ENCODE measurements around the gene SLC2A10. TPM values are rescaled to one million over a fixed set of nuclear protein-coding genes. Genes with fewer than 3 reads are reported as not detected.

Gene SLC2A10
- total RNA-seq, 1 donor: 52.7 TPM

DNA sequence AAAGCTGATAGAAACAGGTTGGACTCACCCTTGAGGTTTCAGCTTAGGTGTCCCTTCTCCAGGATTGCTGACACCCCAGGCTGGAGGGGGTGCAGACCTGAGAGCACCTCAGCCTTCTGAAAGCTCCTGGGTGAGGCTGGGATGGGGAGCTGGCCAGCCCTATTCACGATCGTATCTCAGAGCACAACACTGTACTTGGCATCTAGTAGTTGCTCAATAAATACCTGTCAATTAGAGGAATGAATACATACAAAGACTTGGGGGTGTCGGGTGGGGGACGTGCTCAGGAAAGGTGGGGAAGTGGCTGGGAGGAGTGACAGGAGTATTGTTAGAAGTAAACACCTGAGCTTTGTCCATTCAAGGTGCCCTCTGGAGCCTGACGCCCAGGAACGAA lies 61.7 kb downstream of the SLC2A10 start:
- TF ChIP-seq, protein P1, sequence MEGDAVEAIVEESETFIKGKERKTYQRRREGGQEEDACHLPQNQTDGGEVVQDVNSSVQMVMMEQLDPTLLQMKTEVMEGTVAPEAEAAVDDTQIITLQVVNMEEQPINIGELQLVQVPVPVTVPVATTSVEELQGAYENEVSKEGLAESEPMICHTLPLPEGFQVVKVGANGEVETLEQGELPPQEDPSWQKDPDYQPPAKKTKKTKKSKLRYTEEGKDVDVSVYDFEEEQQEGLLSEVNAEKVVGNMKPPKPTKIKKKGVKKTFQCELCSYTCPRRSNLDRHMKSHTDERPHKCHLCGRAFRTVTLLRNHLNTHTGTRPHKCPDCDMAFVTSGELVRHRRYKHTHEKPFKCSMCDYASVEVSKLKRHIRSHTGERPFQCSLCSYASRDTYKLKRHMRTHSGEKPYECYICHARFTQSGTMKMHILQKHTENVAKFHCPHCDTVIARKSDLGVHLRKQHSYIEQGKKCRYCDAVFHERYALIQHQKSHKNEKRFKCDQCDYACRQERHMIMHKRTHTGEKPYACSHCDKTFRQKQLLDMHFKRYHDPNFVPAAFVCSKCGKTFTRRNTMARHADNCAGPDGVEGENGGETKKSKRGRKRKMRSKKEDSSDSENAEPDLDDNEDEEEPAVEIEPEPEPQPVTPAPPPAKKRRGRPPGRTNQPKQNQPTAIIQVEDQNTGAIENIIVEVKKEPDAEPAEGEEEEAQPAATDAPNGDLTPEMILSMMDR (IDR thresholded peaks at IDR 0.05; ENCODE audit: insufficient read depth, low read depth, low read length): no peak
- H3K4me3 ChIP-seq (ENCODE audit: low read depth, low read length): no peak overlapping the region
- no peak for DNase-seq (ENCODE audit: low read depth)

DNA sequence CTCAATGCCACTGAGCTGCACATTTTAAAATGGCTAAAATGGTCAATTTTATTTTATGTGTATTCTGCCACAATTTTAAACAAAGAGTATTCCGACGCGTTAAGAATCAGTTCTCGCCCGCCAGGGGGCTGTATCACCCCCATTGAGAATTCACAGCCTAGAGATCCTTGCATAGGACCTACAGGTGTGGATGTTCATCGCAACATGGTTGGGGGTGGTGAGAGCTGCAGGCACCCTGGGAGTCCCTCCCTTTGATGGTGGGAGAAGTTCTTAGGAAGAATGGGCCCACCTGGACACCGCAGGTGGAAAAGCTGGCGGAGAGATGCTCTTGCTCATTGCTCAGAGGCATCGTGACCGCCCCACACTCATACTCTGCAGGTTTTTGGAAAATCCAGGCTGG lies 63.5 kb downstream of the SLC2A10 start:
- DNase-seq (ENCODE audit: low read depth): no peak
- no peak overlapping the region for H3K4me3 ChIP-seq (ENCODE audit: low read depth, low read length)
- TF ChIP-seq, protein P1 (IDR thresholded peaks at IDR 0.05; ENCODE audit: insufficient read depth, low read depth, low read length): peak; percentile 32

DNA sequence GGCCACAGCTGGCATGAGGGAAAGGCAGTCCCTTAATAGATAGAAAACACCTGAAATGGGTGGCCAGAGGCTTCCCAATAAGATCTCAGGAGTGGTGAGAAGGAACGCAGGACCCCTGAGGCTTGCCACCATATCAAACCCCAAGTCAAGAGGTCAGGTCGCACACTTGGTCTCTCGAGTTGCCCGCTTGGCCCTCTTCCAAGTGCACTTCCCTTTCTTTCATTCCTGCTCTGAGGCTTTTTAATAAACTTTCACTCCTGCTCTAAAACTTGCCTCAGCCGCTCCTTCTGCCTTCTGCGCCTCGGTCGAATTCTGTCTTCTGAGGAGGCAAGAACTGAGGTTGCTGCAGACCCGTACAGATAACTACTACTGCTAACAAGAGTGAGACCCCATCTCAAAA lies 64.2 kb downstream of the SLC2A10 start:
- TF ChIP-seq, protein P1 (IDR thresholded peaks at IDR 0.05; ENCODE audit: insufficient read depth, low read depth, low read length): no peak
- no peak overlapping the region for H3K4me3 ChIP-seq (ENCODE audit: low read depth, low read length)
- DNase-seq (ENCODE audit: low read depth): no peak

DNA sequence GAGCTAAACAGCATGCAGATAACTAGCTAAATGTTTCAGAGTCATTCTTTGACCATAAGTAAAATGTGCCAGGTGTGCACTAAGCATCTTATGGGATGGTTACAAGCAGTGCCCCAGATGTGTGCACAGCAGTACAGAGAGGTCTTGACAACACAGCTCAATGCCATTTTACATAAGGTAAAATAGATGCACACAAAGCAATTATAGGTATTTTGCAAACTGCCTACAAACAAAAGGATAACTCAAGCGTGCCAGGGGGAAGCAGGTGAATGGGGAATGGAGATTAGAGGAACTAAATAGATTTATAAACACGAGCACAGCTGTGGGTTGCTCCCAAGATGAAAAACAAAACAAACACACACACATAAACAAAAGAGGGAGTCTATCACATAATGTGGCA lies 64.8 kb downstream of the SLC2A10 start:
- no peak for DNase-seq (ENCODE audit: low read depth)
- no peak overlapping the region for H3K4me3 ChIP-seq (ENCODE audit: low read depth, low read length)
- TF ChIP-seq, protein P1 (IDR thresholded peaks at IDR 0.05; ENCODE audit: insufficient read depth, low read depth, low read length): no peak

DNA sequence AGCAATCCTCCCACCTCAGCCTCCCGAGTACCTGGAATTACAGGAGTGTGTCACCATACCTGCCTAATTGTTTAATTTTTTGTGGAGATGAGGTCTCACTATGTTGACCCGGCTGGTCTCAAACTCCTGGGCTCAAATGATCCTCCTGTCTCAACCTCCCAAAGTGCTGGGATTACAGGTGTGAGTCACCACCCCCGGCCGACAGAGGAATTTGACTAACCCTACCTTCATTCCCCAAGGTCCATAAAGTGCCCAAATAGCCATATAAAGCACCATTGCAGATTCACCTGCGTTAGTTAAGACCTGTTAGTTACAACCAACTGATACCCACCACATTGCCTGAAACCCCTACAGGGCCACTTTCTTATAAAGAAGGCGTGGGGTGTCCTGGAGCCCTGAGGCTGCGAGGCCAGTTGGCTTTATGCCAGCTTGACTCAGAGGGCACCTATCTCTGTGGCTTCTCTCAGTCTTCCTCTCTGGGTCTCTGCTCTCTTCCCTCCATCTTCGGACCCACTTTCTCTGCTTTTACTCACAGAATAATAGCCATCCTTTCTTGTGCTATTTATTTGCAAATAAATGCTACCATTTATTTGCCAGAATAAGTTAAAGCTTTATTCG lies 65.6 kb downstream of the SLC2A10 start:
- DNase-seq (ENCODE audit: low read depth): no peak
- no peak overlapping the region for H3K4me3 ChIP-seq (ENCODE audit: low read depth, low read length)
- TF ChIP-seq, protein P1 (IDR thresholded peaks at IDR 0.05; ENCODE audit: insufficient read depth, low read depth, low read length): no peak

DNA sequence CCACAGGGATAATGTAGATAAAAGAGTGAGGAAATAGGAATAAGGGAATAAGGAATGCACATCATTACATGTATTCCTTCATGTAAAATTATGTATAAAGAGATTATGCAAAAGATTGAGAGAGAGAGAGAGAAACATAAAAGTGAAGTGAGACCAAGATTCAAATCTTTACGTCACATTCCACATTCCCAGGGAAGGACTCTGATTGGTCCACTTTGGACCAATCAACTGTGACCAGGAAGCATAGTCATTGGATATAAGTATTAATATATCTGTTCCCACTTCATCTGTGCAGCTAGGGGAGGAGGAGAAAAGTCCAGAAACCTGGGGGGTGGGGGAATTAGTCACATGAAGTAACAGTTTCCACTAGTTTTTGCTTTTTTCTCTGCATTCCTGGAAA lies 66.4 kb downstream of the SLC2A10 start:
- TF ChIP-seq, protein P1 (IDR thresholded peaks at IDR 0.05; ENCODE audit: insufficient read depth, low read depth, low read length): no peak
- no peak overlapping the region for H3K4me3 ChIP-seq (ENCODE audit: low read depth, low read length)
- DNase-seq (ENCODE audit: low read depth): no peak

DNA sequence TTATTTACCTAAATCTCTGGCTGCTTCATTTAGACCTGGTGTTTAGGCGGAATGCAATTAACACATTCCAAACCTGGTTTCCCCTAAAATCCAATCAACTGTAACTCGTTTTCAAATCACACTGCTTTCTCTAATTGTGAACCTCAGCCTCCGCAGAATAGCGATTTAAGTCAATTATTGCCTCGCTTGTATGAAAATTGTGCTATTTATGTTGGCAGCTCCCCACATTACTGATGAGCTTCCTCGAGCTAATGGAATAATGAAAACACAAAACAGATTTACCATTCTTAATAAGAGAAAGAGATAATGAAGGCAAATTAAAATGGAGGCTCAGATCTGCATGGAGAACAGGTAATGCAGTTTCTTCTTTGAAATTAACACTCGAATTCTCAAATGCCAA lies 67.9 kb downstream of the SLC2A10 start:
- no peak overlapping the region for H3K4me3 ChIP-seq (ENCODE audit: low read depth, low read length)
- TF ChIP-seq, protein P1 (IDR thresholded peaks at IDR 0.05; ENCODE audit: insufficient read depth, low read depth, low read length): no peak
- no peak for DNase-seq (ENCODE audit: low read depth)
